Adipocyte (in vitro differentiated cells): ENCODE data around the gene GSG1L2.

Experiments
- DNase-seq: peaks from one replicate; pipeline ENCODE4 v3.0.0-alpha.2; 2015; ENCODE audit warnings: low read depth
- H3K27me3 ChIP-seq: replicated peaks from 2 replicates; pipeline ENCODE4 v1.7.0; 2013; ENCODE audit warnings: mild to moderate bottlenecking, low read length, moderate library complexity; ENCODE audit not compliant: control insufficient read depth, insufficient read depth
- H3K36me3 ChIP-seq: 2 replicates; pipeline ENCODE4 v1.7.0; 2013; ENCODE audit warnings: low read length, mild to moderate bottlenecking, moderate library complexity; ENCODE audit not compliant: control insufficient read depth, insufficient read depth, severe bottlenecking
- H3K4me1 ChIP-seq: 2 replicates; pipeline ENCODE4 v1.7.0; 2013; ENCODE audit warnings: mild to moderate bottlenecking, low read length, moderate library complexity; ENCODE audit not compliant: control insufficient read depth, insufficient read depth
- H3K4me3 ChIP-seq: 2 replicates; pipeline ENCODE4 v1.7.0; 2013; ENCODE audit warnings: mild to moderate bottlenecking, low read length, moderate library complexity
- H3K9ac ChIP-seq: 2 replicates; pipeline ENCODE4 v1.7.0; 2013; ENCODE audit warnings: mild to moderate bottlenecking, low read length, moderate library complexity
- H3K9me3 ChIP-seq: 2 replicates; pipeline ENCODE4 v1.7.0; 2013; ENCODE audit warnings: mild to moderate bottlenecking, low read length, moderate library complexity; ENCODE audit not compliant: control insufficient read depth

GSG1L2 gene

DNA sequence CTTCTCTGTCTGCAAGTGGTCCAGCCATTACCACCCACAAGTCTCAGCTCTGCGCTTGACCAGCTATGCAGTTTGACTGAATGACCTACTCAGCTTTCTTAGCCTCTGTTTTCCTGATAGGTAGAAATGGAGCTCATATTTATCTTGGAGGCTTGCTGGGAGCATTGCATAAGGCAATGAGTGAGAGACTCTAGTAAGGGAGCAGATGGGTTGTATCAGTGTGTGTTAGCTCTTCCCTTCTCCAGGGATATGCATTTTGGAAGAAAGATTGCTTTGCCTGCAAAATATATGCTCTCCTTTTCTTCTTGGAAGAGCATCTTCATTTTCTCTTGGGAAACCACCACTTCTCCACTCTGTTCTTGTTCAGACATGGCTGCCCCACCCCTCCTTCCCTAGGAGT, 56.6 kb downstream of the GSG1L2 start:
- Histone ChIP-seq H3K9ac (no peak overlapping the region), H3K9me3 (no peaks in the 10 kb centered on the region), H3K4me1 (peaks cover 14% of the 10 kb centered on the region), H3K36me3 (no peaks in the 10 kb centered on the region), H3K4me3 (no peak overlapping the region), H3K27me3 (peaks cover 19% of the 10 kb centered on the region)
- DNase-seq: no peak

DNA sequence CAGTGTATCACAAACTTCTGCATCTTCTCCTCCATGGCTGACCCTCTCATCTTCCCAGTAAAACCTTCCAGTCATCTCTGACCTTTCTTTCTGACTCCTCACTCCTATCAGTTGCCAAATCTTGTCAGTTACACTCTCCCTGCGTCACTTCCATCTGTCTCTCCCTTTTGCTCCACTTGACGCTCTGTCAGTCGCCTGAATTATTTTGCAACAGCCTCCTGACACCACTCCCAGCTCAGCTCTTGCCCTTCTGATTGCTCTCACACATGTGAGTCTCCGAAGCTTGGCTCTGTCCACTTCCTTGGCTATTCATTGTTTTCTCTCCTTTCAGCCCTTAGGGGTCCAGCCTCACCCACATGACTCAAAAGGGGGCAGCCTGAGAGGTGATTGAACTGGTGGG, 58.2 kb downstream of the GSG1L2 start:
- no peak overlapping the region for H3K9ac ChIP-seq
- H3K9me3 ChIP-seq: no peaks in the 10 kb centered on the region

DNA sequence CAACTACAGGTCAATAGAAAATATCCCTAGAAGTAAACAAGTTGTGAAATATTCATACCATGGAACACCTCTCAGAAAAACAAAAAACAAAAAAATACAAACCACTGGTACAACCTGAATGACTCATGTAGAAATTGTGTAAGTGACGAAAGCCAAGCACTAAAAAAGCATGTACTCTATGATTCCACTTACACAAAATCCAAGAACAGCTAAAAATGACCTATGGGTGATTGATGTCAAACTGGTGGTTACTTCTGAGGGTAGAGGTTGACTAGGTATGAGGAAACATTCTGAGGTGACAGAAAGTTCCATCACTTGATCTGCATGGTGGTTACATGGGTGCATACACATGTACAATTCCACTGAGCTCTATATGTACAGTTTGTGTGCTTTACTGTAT, 61.6 kb downstream of the GSG1L2 start:
- H3K9ac ChIP-seq: no peak overlapping the region

More for the DNA sequence above, 58.2 kb downstream of the GSG1L2 start:
- no peak overlapping the region for H3K4me3 ChIP-seq
- peaks cover 19% of the 10 kb centered on the region for H3K27me3 ChIP-seq
- peaks cover 14% of the 10 kb centered on the region for H3K4me1 ChIP-seq
- no peak for DNase-seq
- no peaks in the 10 kb centered on the region for H3K36me3 ChIP-seq

DNA sequence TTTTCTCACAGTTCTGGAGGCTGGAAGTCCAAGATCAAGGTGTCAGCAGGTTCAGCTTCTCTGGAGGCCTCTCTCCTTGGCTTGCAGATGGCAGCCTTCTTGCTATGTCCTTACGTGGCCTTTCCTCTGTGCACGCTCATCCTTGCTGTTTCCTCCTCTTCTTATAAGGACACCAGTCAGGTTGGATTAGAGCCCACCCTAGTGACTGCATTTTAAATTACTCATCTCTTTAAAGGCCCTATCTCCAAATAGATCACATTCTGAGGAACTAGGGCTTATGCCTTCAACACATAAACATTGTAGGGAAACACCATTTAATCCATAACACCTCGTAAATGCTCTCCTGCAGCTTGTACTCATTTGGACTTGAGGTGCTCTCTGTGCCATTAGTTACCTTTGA, 66.8 kb downstream of the GSG1L2 start:
- Histone ChIP-seq H3K9me3 (no peaks in the 10 kb centered on the region), H3K4me1 (no peaks in the 10 kb centered on the region), H3K4me3 (no peak overlapping the region), H3K27me3 (peaks cover 10% of the 10 kb centered on the region), H3K36me3 (no peaks in the 10 kb centered on the region), H3K9ac (no peak overlapping the region)
- DNase-seq: no peak

More for the DNA sequence above, 61.6 kb downstream of the GSG1L2 start:
- H3K36me3 ChIP-seq: no peaks in the 10 kb centered on the region
- H3K4me1 ChIP-seq: peaks cover 10% of the 10 kb centered on the region
- no peak for DNase-seq
- H3K9me3 ChIP-seq: no peaks in the 10 kb centered on the region
- H3K4me3 ChIP-seq: no peak overlapping the region
- peaks cover 10% of the 10 kb centered on the region for H3K27me3 ChIP-seq
